Testis (tissue), 3 donors: ENCODE measurements around the gene SLC51A. TPM values are rescaled to one million over a fixed set of nuclear protein-coding genes. Genes with fewer than 3 reads are reported as not detected.

Experiments
- DNase-seq: peaks from one replicate; pipeline ENCODE4 v3.0.0-alpha.2; 2019
- H3K27ac ChIP-seq, 2 donors: fragments of 200-600 bp; sonication (generic); one replicate each; pipeline ENCODE4 v1.5.1; 2019
- H3K27me3 ChIP-seq: fragments of 200-600 bp; sonication (generic); one replicate; pipeline ENCODE4 v1.5.1; 2019
- H3K36me3 ChIP-seq: fragments of 200-600 bp; sonication (generic); one replicate; pipeline ENCODE4 v1.5.1; 2017; ENCODE audit warnings: low read depth; ENCODE audit errors: missing control alignments
- H3K4me1 ChIP-seq: fragments of 200-600 bp; sonication (generic); one replicate; pipeline ENCODE4 v1.5.1; 2019
- H3K4me3 ChIP-seq, 2 donors: fragments of 200-600 bp; sonication (generic); one replicate each; pipeline ENCODE4 v1.5.1; 2017 to 2019
- H3K9me3 ChIP-seq: fragments of 200-600 bp; sonication (generic); one replicate; pipeline ENCODE4 v1.5.1; 2017
- CTCF ChIP-seq, 3 experiments: fragments of 450-650 bp in 2 of 3; fragments of 200-600 bp in 1 of 3; sonication (generic) in 1 of 3; IDR thresholded peaks; one replicate each; pipeline ENCODE4 v1.5.1; 2016 to 2019; ENCODE audit warnings: antibody characterized with exemption in 3 of 3, mild to moderate bottlenecking in 2 of 3, moderate library complexity in 1 of 3
- POLR2A ChIP-seq: fragments of 450-650 bp; IDR thresholded peaks from one replicate; pipeline ENCODE4 v1.6.1; 2017; ENCODE audit warnings: antibody characterized with exemption, mild to moderate bottlenecking, moderate library complexity
- WGBS, 2 donors: methylation state at CpG; one replicate each; pipeline ENCODE4 v1.1.5; 2018; 5-methylcytosine and 5-hydroxymethylcytosine counted together
- intact Hi-C: fragments of 100-400 bp; cut with DNase I; formaldehyde crosslinking; loops from one replicate; pipeline ENCODE4 v1.15.1; 2023; ENCODE audit warnings: low total_unique reads
- polyA plus RNA-seq: library from polyadenylated mRNA; stranded (reverse); fragments of 350-450 nt; fragmentation: Illumina TruSeq; extraction: RNeasy Lipid Tissue Mini Kit (QIAGEN cat#74804); gene quantifications from one replicate; pipeline ENCODE4 v1.2.3, GENCODE V29; 2014; ENCODE audit warnings: low read depth, low replicate concordance; ENCODE audit not compliant: insufficient read depth
- total RNA-seq, 2 donors: library from RNA; depleted of rRNA; stranded (reverse); fragments of >200 nt; gene quantifications; one replicate each; pipeline ENCODE4 v1.2.3, GENCODE V29; 2016

The SLC51A gene
- total and polyA plus RNA-seq, 3 donors from 2014 or later: 27.2 to 60.6 (median 35.1) TPM

GRCh38 chr3:196215493-196216020 lies 777 bp upstream of the SLC51A start:
- Histone ChIP-seq H3K4me1 (peaks cover 80% of the 10 kb centered on the region), H3K27ac (peak overlapping the region; percentile 76 to 81), H3K9me3 (no peaks in the 10 kb centered on the region), H3K4me3 (no peak overlapping the region), H3K27me3 (no peaks in the 10 kb centered on the region), H3K36me3 (no peaks in the 10 kb centered on the region)
- WGBS, 2 donors: 44 to 57% methylated on average over 10 of the region's 10 CpGs
- intact Hi-C loops: no loop called here
- DNase-seq: no peak
- TF ChIP-seq POLR2A (no peak), CTCF (IDR thresholded peaks at IDR 0.05) (no peak)

GRCh38 chr3:196216681-196217211 lies 412 bp downstream of the SLC51A start:
- 60 to 64% methylated on average over 19 to 25 of the region's 25 CpGs for WGBS, 2 donors
- Histone ChIP-seq H3K27me3 (no peaks in the 10 kb centered on the region), H3K4me1 (peaks cover 69% of the 10 kb centered on the region), H3K9me3 (no peaks in the 10 kb centered on the region), H3K27ac (peak overlapping the region; percentile 76 to 81), H3K4me3 (no peak overlapping the region), H3K36me3 (no peaks in the 10 kb centered on the region)
- TF ChIP-seq CTCF (IDR thresholded peaks at IDR 0.05) (no peak), POLR2A (no peak)
- DNase-seq: no peak
- intact Hi-C loops: no loop called here

GRCh38 chr3:196217307-196218154 lies 1.2 kb downstream of the SLC51A start:
- TF ChIP-seq CTCF (IDR thresholded peaks at IDR 0.05) (no peak), POLR2A (no peak)
- DNase-seq: no peak
- Histone ChIP-seq H3K27me3 (no peaks in the 10 kb centered on the region), H3K27ac (peak overlapping the region; percentile 76 to 88), H3K4me3 (no peak overlapping the region), H3K36me3 (no peaks in the 10 kb centered on the region), H3K9me3 (no peaks in the 10 kb centered on the region), H3K4me1 (peaks cover 62% of the 10 kb centered on the region)
- WGBS, 2 donors: 90 to 94% methylated on average over 9 to 12 of the region's 12 CpGs
- intact Hi-C loops: no loop called here

- intact Hi-C loops: no loop called here
- Histone ChIP-seq H3K4me1 (peaks cover 61% of the 10 kb centered on the region), H3K36me3 (no peaks in the 10 kb centered on the region), H3K27me3 (no peaks in the 10 kb centered on the region), H3K4me3 (no peak overlapping the region), H3K27ac (peak overlapping the region in 1 of 2 donors; percentile 88), H3K9me3 (no peaks in the 10 kb centered on the region)
- WGBS, 2 donors: 83 to 92% methylated on average over 10 to 13 of the region's 13 CpGs
- TF ChIP-seq CTCF (IDR thresholded peaks at IDR 0.05): no peak
- TF ChIP-seq POLR2A: no peak
- DNase-seq: no peak
Measured at GRCh38 chr3:196218155-196218712, 1.9 kb downstream of the SLC51A start.
